Endothelial cell (in vitro differentiated cells): ENCODE data around the gene SOCS3. TPM values are rescaled to one million over a fixed set of nuclear protein-coding genes. Genes with fewer than 3 reads are reported as not detected.

Experiments
- DNase-seq: peaks from one replicate; pipeline ENCODE4 v3.0.0; 2021; ENCODE audit warnings: low spot score
- H3K27ac Mint-ChIP-seq: one replicate; pipeline ENCODE4 v1.8.0; 2021; ENCODE audit warnings: mixed read lengths, inconsistent platforms; ENCODE audit not compliant: unreplicated experiment
- H3K27me3 Mint-ChIP-seq: one replicate; pipeline ENCODE4 v1.8.0; 2021; ENCODE audit warnings: mild to moderate bottlenecking, moderate library complexity, mixed read lengths, inconsistent platforms; ENCODE audit not compliant: unreplicated experiment
- H3K36me3 Mint-ChIP-seq: one replicate; pipeline ENCODE4 v1.8.0; 2021; ENCODE audit warnings: mild to moderate bottlenecking, low read depth, mixed read lengths, inconsistent platforms; ENCODE audit not compliant: unreplicated experiment
- H3K4me1 Mint-ChIP-seq: one replicate; pipeline ENCODE4 v1.8.0; 2021; ENCODE audit warnings: mild to moderate bottlenecking, mixed read lengths, inconsistent platforms; ENCODE audit not compliant: unreplicated experiment
- H3K4me3 Mint-ChIP-seq: one replicate; pipeline ENCODE4 v1.8.0; 2021; ENCODE audit warnings: mild to moderate bottlenecking, mixed read lengths, inconsistent platforms; ENCODE audit not compliant: unreplicated experiment
- H3K9me3 Mint-ChIP-seq: one replicate; pipeline ENCODE4 v1.8.0; 2021; ENCODE audit warnings: mixed read lengths, inconsistent platforms; ENCODE audit not compliant: unreplicated experiment
- total RNA-seq: library from RNA; stranded (reverse); fragmentation: NEBNext Ultra II Directional; extraction: Animal tissue kit (Norgen Biotek cat#: 25700); gene quantifications from one replicate; pipeline ENCODE4 v1.2.1, GENCODE V29; 2021; ENCODE audit not compliant: unreplicated experiment
- TF ChIP-seq, protein P1 (sequence below): fragments of 200-600 bp; sonication (generic); IDR thresholded peaks from one replicate; pipeline ENCODE4 v1.5.0; 2021; ENCODE audit warnings: antibody characterized with exemption; ENCODE audit not compliant: unreplicated experiment

The SOCS3 gene
- total RNA-seq, 1 donor from 2014 or later, result 30.2 TPM

DNA sequence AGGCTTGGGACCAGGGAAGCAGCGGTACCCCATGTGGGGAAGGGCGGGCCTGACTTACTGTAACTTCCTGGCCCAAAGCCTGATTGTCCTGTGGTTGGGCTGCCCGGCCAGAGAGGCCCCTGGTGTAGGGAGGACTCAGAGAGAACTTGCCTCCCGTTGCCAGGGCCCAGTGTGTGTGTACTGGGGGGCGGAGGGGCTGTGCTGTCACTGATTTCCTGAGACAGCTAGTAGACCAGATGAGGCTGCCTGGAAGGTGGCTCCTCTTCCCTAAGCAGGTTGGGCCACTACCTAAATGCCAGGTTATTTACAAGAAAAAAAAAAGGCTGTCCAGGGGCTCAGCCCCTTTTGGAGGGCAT is 16.7 kb downstream of the SOCS3 start:
- H3K27me3 Mint-ChIP-seq, result peaks cover 9% of the 10 kb centered on the region
- H3K27ac Mint-ChIP-seq, result peak overlapping the region; percentile 30
- H3K4me3 Mint-ChIP-seq, result no peak overlapping the region
- TF ChIP-seq, protein P1, sequence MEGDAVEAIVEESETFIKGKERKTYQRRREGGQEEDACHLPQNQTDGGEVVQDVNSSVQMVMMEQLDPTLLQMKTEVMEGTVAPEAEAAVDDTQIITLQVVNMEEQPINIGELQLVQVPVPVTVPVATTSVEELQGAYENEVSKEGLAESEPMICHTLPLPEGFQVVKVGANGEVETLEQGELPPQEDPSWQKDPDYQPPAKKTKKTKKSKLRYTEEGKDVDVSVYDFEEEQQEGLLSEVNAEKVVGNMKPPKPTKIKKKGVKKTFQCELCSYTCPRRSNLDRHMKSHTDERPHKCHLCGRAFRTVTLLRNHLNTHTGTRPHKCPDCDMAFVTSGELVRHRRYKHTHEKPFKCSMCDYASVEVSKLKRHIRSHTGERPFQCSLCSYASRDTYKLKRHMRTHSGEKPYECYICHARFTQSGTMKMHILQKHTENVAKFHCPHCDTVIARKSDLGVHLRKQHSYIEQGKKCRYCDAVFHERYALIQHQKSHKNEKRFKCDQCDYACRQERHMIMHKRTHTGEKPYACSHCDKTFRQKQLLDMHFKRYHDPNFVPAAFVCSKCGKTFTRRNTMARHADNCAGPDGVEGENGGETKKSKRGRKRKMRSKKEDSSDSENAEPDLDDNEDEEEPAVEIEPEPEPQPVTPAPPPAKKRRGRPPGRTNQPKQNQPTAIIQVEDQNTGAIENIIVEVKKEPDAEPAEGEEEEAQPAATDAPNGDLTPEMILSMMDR, result no peak
- peaks cover 38% of the 10 kb centered on the region for H3K4me1 Mint-ChIP-seq
- peaks cover 1% of the 10 kb centered on the region for H3K36me3 Mint-ChIP-seq
- H3K9me3 Mint-ChIP-seq, result no peaks in the 10 kb centered on the region
- DNase-seq, result no peak

GRCh38 chr17:78342449-78343186 is 17.3 kb downstream of the SOCS3 start:
- Mint-ChIP-seq H3K27me3 (peaks cover 9% of the 10 kb centered on the region), H3K27ac (peak overlapping the region; percentile 30), H3K9me3 (no peaks in the 10 kb centered on the region), H3K4me1 (peaks cover 38% of the 10 kb centered on the region), H3K36me3 (no peaks in the 10 kb centered on the region), H3K4me3 (no peak overlapping the region)
- TF ChIP-seq, protein P1, result no peak
- DNase-seq, result no peak

GRCh38 chr17:78341559-78342448 is 18.1 kb downstream of the SOCS3 start:
- Mint-ChIP-seq H3K27me3 (peaks cover 8% of the 10 kb centered on the region), H3K9me3 (no peaks in the 10 kb centered on the region), H3K36me3 (no peaks in the 10 kb centered on the region), H3K4me3 (no peak overlapping the region), H3K4me1 (peaks cover 35% of the 10 kb centered on the region), H3K27ac (no peak overlapping the region)
- DNase-seq, result peak; percentile 76
- TF ChIP-seq, protein P1, result no peak

- H3K36me3 Mint-ChIP-seq, result no peaks in the 10 kb centered on the region
- TF ChIP-seq, protein P1, result no peak
- H3K27ac Mint-ChIP-seq, result peak overlapping the region; percentile 76
- H3K27me3 Mint-ChIP-seq, result peaks cover 4% of the 10 kb centered on the region
- H3K9me3 Mint-ChIP-seq, result no peaks in the 10 kb centered on the region
- peaks cover 26% of the 10 kb centered on the region for H3K4me1 Mint-ChIP-seq
- no peak for DNase-seq
- peak overlapping the region; percentile 69 for H3K4me3 Mint-ChIP-seq
These were observed 19.5 kb downstream of the SOCS3 start for GRCh38 chr17:78340183-78340955.
